GM18858 (cell line): Measurements from ENCODE around the gene TAAR2.
A peak's percentile ranks its signal among the peaks of the same experiment; 100 is the strongest.
"Not testable (repeated sequence)": the region's sequence is repeated elsewhere in the genome, so short reads cannot be mapped to it uniquely, and the experiment has no call there.

Experiments
- ATAC-seq: cut with Tn5 transposase; IDR thresholded peaks from one replicate; pipeline ENCODE4 v1.9.1; 2021; ENCODE audit not compliant: unreplicated experiment

Gene TAAR2

GRCh38 chr6:132624175-132624574 lies at the start of gene TAAR2:
TAAR2 (minus strand) TSS chr6:132624275; CDS start chr6:132624275, 0 bp downstream.
- no peak for ATAC-seq

- ATAC-seq, result no peak
Measured at GRCh38 chr6:132673376-132674094, 49.5 kb upstream of the TAAR2 start.

- no peak for ATAC-seq
Measured at GRCh38 chr6:132671295-132671694, 47.2 kb upstream of the TAAR2 start.

- no peak for ATAC-seq
Measured at GRCh38 chr6:132669690-132670291, 45.7 kb upstream of the TAAR2 start.

GRCh38 chr6:132666118-132666517 lies 42.0 kb upstream of the TAAR2 start:
- ATAC-seq, result no peak

GRCh38 chr6:132664309-132665034 lies 40.4 kb upstream of the TAAR2 start:
- ATAC-seq, result no peak

- ATAC-seq, result no peak
Measured at GRCh38 chr6:132663661-132664060, 39.6 kb upstream of the TAAR2 start.

- no peak for ATAC-seq
Measured at GRCh38 chr6:132661906-132662305, 37.8 kb upstream of the TAAR2 start.

GRCh38 chr6:132659082-132659481 lies 35.0 kb upstream of the TAAR2 start, which contains the start of gene TAAR1:
TAAR1 (minus strand) TSS chr6:132659182; CDS start chr6:132646003, 13,179 bp downstream.
- no peak for ATAC-seq

GRCh38 chr6:132651062-132651461 lies 27.0 kb upstream of the TAAR2 start:
- ATAC-seq, result peak; percentile 30

GRCh38 chr6:132650429-132650828 lies 26.4 kb upstream of the TAAR2 start:
- ATAC-seq, result no peak

- ATAC-seq, result no peak
Measured at GRCh38 chr6:132648828-132649227, 24.8 kb upstream of the TAAR2 start.

GRCh38 chr6:132648356-132648755 lies 24.3 kb upstream of the TAAR2 start:
- peak; percentile 79 for ATAC-seq

GRCh38 chr6:132643547-132643946 lies 19.5 kb upstream of the TAAR2 start:
- no peak for ATAC-seq

- ATAC-seq, result not testable (repeated sequence)
Measured at GRCh38 chr6:132637135-132637534, 13.1 kb upstream of the TAAR2 start.

- not testable (repeated sequence) for ATAC-seq
Measured at GRCh38 chr6:132635906-132636305, 11.8 kb upstream of the TAAR2 start.

- not testable (repeated sequence) for ATAC-seq
Measured at GRCh38 chr6:132635288-132635687, 11.2 kb upstream of the TAAR2 start.

GRCh38 chr6:132634796-132635195 lies 10.7 kb upstream of the TAAR2 start:
- ATAC-seq, result no peak

GRCh38 chr6:132633362-132633761 lies 9.3 kb upstream of the TAAR2 start:
- ATAC-seq, result no peak

- no peak for ATAC-seq
Measured at GRCh38 chr6:132623106-132623845, 799 bp downstream of the TAAR2 start.

- no peak for ATAC-seq
Measured at GRCh38 chr6:132616677-132617076, 7.4 kb downstream of the TAAR2 start.
